ENCODE measurements around the gene TCERG1L.

The TCERG1L gene

DNA sequence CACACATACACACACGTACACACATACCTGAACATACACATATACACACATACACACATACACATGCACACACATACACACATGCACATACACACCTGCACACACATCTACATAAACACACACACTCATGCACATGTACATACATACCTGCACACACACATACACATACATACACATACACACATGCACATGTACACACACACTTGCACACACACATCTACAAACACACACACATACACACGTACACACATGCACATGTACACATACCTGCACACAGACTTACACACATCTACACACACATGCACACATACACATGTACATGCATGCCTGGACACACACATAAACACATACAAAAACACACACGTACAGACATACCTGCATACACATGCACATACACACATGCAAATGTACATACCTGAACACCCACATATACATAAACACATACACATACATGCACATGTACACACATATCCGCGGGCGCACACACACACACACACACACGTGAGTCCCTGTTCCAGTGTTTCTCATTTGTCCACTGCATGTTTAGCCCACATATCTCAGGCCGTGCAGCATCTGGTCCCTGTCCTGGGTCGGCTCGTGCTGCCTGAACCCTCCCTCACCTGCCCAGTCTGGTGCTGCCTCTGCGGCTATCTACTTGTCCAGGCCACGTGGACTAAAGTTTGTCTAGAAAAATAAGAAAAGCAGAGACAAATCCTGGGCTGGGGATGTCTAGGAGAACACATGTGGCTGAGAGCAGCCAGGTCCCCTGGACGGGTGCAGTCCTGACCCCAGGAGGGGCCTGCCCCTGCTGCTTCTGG lies 238.7 kb downstream of the TCERG1L start:
- no peak for TF ChIP-seq EP300 (IDR thresholded peaks at IDR 0.05; ENCODE audit: borderline replicate concordance)
- TF ChIP-seq TAF1 (IDR thresholded peaks at IDR 0.05; ENCODE audit: low read depth): no peak
- TF ChIP-seq YY1 (IDR thresholded peaks at IDR 0.05; ENCODE audit: low read depth): no peak
- no peak for TF ChIP-seq ZBTB7A (IDR thresholded peaks at IDR 0.05; ENCODE audit: low read depth)
- no peak for TF ChIP-seq EGR1 (IDR thresholded peaks at IDR 0.05)
- TF ChIP-seq, protein P1, sequence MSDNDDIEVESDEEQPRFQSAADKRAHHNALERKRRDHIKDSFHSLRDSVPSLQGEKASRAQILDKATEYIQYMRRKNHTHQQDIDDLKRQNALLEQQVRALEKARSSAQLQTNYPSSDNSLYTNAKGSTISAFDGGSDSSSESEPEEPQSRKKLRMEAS (IDR thresholded peaks at IDR 0.05): no peak
- TF ChIP-seq RAD21 (IDR thresholded peaks at IDR 0.05; ENCODE audit: low read depth): no peak
- TF ChIP-seq FOXM1 (IDR thresholded peaks at IDR 0.05; ENCODE audit: borderline replicate concordance, low read depth): no peak

- TF ChIP-seq TEAD4 (IDR thresholded peaks at IDR 0.05) (no peak), TCF12 (IDR thresholded peaks at IDR 0.05; ENCODE audit: low read depth) (no peak), EP300 (IDR thresholded peaks at IDR 0.05; ENCODE audit: borderline replicate concordance) (no peak), EGR1 (IDR thresholded peaks at IDR 0.05) (no peak), TAF1 (IDR thresholded peaks at IDR 0.05; ENCODE audit: low read depth) (no peak), CREB1 (IDR thresholded peaks at IDR 0.05; ENCODE audit: low read depth) (no peak), FOXM1 (IDR thresholded peaks at IDR 0.05; ENCODE audit: borderline replicate concordance, low read depth) (no peak), RAD21 (IDR thresholded peaks at IDR 0.05; ENCODE audit: low read depth) (no peak)
- TF ChIP-seq, protein P2, sequence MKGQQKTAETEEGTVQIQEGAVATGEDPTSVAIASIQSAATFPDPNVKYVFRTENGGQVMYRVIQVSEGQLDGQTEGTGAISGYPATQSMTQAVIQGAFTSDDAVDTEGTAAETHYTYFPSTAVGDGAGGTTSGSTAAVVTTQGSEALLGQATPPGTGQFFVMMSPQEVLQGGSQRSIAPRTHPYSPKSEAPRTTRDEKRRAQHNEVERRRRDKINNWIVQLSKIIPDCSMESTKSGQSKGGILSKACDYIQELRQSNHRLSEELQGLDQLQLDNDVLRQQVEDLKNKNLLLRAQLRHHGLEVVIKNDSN (IDR thresholded peaks at IDR 0.05): no peak
- TF ChIP-seq, protein P1 (IDR thresholded peaks at IDR 0.05): no peak
These were observed 239.8 kb downstream of the TCERG1L start for GRCh38 chr10:131071721-131072120.

DNA sequence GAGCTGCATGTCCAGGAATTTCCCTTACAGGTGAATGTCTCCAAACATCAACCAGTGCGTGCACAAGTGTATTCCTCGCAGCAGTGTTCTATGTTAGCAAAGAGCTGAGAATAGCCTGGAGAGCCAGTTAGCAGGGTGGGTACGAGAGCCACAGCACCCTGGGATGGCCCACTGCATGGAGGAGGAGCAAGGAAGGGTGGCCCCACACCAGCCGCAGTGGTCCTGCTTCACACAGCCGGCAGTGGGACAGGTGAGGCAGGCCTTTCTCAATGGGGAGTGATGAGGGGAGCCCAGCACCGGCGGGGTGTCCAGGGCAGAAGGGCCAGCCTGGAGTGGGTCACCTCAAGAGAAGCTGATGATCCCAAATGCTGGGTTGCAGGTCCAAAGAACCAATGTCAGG lies 240.7 kb downstream of the TCERG1L start:
- TF ChIP-seq TEAD4 (IDR thresholded peaks at IDR 0.05): no peak
- TF ChIP-seq, protein P1 (IDR thresholded peaks at IDR 0.05): no peak

DNA sequence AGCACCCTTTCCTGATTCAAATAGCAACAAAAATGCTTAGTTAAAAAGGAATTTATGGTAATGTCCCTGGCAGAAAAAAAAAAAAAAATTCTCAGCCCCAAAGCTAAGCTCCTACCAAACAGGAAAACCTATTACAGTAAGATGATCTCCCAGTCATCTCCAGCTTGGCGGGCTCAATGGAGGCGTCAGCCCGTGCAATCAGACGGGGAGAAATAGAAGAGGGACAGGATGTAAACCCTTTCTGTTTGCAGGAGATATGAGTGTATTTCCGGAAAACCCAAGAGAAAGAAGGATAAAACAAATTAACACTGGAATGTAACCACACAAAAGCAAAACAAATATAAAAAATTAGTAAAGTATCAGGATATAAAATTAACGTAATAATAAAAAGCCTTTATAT lies 242.8 kb downstream of the TCERG1L start:
- no peak for TF ChIP-seq RAD21 (IDR thresholded peaks at IDR 0.05; ENCODE audit: low read depth)
- TF ChIP-seq REST (IDR thresholded peaks at IDR 0.05; ENCODE audit: low read depth): no peak
- TF ChIP-seq YY1 (IDR thresholded peaks at IDR 0.05; ENCODE audit: low read depth): no peak
- no peak for TF ChIP-seq TEAD4 (IDR thresholded peaks at IDR 0.05)
- no peak for TF ChIP-seq FOXM1 (IDR thresholded peaks at IDR 0.05; ENCODE audit: borderline replicate concordance, low read depth)
- TF ChIP-seq CREB1 (IDR thresholded peaks at IDR 0.05; ENCODE audit: low read depth): no peak
- TF ChIP-seq TCF12 (IDR thresholded peaks at IDR 0.05; ENCODE audit: low read depth): no peak

- no peak for TF ChIP-seq ZBTB7A (IDR thresholded peaks at IDR 0.05; ENCODE audit: low read depth)
- TF ChIP-seq FOXM1 (IDR thresholded peaks at IDR 0.05; ENCODE audit: borderline replicate concordance, low read depth): no peak
- TF ChIP-seq, protein P2 (IDR thresholded peaks at IDR 0.05): no peak
- no peak for TF ChIP-seq RAD21 (IDR thresholded peaks at IDR 0.05; ENCODE audit: low read depth)
- TF ChIP-seq EP300 (IDR thresholded peaks at IDR 0.05; ENCODE audit: borderline replicate concordance): no peak
- no peak for TF ChIP-seq REST (IDR thresholded peaks at IDR 0.05; ENCODE audit: low read depth)
- TF ChIP-seq NFIC (IDR thresholded peaks at IDR 0.05): no peak
- no peak for TF ChIP-seq TEAD4 (IDR thresholded peaks at IDR 0.05)
- TF ChIP-seq YY1 (IDR thresholded peaks at IDR 0.05; ENCODE audit: low read depth): no peak
- TF ChIP-seq EGR1 (IDR thresholded peaks at IDR 0.05): no peak
- TF ChIP-seq, protein P1 (IDR thresholded peaks at IDR 0.05): no peak
- TF ChIP-seq CREB1 (IDR thresholded peaks at IDR 0.05; ENCODE audit: low read depth): no peak
- no peak for TF ChIP-seq TCF12 (IDR thresholded peaks at IDR 0.05; ENCODE audit: low read depth)
- no peak for TF ChIP-seq CEBPB (IDR thresholded peaks at IDR 0.05)
- no peak for TF ChIP-seq TAF1 (IDR thresholded peaks at IDR 0.05; ENCODE audit: low read depth)
These were observed 243.2 kb downstream of the TCERG1L start for GRCh38 chr10:131068311-131068710.
